GM12874 (cell line): ENCODE results near the gene MATN3.

Experiments
- TF ChIP-seq, protein P1 (sequence below): IDR thresholded peaks from 2 replicates; pipeline ENCODE4 v1.5.1; 2011; ENCODE audit warnings: low read depth, mild to moderate bottlenecking, control low read depth, low read length, moderate library complexity; ENCODE audit not compliant: insufficient read depth

The MATN3 gene

DNA sequence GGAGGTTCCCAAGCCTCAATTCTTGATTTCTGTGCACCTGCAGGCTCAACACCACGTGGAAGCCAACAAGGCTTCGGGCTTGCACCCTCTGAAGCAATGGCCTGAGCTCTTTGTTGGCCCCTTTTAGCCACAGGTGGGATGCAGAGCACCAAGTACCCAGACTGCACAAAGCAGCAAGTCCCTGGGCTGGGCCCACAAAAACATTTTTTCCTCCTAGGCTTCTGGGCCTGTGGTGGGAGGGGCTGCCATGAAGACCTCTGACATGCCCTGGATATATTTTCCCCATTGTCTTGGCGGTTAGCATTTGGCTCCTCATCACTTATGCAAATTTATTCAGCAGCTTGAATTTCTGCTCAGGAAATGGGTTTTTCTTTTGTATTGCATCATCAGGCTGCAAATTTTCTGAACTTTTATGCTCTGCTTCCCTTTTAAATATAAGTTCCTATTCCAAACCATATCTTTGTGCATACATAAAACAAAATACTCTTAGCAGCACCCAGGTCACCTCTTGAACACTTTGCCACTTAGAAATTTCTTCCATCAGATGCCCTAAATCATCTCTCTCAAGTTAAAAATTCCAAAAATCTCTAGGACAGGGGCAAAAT, 9.0 kb upstream of the MATN3 start:
- TF ChIP-seq, protein P1, sequence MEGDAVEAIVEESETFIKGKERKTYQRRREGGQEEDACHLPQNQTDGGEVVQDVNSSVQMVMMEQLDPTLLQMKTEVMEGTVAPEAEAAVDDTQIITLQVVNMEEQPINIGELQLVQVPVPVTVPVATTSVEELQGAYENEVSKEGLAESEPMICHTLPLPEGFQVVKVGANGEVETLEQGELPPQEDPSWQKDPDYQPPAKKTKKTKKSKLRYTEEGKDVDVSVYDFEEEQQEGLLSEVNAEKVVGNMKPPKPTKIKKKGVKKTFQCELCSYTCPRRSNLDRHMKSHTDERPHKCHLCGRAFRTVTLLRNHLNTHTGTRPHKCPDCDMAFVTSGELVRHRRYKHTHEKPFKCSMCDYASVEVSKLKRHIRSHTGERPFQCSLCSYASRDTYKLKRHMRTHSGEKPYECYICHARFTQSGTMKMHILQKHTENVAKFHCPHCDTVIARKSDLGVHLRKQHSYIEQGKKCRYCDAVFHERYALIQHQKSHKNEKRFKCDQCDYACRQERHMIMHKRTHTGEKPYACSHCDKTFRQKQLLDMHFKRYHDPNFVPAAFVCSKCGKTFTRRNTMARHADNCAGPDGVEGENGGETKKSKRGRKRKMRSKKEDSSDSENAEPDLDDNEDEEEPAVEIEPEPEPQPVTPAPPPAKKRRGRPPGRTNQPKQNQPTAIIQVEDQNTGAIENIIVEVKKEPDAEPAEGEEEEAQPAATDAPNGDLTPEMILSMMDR, result no peak

DNA sequence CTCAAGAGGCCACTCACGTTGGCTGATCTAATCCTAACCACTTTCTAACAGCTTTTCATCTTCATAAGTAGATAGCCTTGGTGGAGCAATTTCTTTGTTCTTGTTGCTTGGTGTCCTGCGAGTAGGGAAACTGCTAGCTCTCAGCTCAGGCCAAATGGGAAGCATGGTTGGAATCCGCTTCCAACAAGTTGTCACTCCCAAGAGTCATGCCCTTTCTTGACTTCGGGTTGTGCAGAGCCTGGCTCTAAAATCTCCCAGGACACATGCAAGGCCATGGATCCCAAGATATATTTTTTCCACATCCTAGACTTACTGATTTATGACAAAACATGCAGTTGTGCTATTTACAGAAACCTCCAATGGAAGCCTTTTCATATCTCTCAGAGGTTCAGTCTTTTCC, 7.3 kb upstream of the MATN3 start:
- TF ChIP-seq, protein P1, result no peak

DNA sequence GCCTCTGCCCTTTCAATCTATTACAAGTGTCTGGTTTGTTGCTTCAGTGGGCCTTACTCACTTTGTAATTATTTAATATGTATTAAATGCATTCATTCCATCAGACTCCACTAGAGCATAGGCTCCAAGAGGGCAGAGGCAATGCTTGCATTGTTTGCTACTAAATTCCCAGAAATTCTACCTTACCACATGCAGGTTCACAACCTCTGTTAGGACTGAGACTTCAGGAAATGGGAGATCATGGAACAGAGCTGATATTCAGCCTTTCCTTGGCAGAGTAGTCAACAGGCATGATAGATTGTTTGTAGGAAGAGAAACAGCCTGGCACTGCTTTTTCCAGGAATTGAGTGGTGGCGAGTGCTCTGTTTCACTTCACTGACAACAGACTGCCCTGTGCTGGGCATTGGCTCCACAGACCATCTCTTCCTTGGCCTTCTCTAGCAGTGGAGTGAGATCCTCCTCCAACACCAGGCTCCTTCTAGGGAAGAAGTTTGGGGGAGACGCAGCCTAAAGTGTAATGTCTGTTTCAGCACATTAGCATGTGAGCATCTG, 6.2 kb upstream of the MATN3 start:
- TF ChIP-seq, protein P1, result no peak

DNA sequence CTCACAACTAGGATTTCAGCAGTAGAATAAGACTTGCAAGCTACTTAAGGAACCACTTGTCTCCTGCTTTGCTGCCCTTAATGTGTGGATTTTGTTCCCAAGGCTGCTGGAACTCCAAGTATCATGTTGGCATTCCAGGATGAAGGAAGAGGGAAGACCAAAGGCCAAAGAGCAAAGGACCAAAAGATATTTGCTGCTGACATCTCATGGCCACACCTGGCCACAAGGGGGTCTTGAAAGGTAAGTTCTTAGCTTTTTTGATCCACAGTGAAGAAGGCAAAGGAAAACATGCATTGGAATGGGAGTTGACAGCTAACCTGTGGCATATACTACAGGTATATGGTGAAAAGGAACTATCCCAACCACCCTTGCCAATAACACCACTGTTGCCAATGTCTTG, 3.9 kb upstream of the MATN3 start:
- TF ChIP-seq, protein P1, result no peak

DNA sequence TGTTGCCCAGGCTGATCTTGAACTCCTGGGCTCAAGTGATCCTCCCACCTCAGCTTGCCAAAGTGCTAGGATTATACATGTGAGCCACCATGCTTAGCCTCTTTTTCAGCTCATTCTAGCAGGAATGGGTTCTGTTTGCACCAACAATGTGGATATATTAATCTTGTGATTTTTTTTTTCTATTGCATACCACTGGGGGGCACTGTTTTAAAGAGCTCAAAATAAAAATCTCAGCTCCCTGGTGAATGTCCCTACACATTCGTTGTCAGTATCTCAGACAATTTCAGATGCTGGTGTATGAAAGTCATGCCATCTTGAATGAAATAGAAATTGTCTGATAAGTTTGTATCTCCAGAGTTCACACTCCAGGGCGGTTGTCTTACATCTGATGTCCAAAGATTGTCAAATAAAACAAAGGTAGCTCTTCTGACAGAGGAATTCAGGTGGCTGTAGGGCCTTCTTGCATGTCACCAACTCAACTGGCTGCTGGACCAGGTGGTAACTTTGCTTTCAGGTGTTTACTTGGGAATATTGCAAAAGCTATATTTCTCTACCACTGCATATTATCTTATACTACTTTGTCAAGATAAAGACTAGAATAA, 3.1 kb upstream of the MATN3 start:
- TF ChIP-seq, protein P1, result peak; percentile 32; the same call in 1 of the 2 replicates

DNA sequence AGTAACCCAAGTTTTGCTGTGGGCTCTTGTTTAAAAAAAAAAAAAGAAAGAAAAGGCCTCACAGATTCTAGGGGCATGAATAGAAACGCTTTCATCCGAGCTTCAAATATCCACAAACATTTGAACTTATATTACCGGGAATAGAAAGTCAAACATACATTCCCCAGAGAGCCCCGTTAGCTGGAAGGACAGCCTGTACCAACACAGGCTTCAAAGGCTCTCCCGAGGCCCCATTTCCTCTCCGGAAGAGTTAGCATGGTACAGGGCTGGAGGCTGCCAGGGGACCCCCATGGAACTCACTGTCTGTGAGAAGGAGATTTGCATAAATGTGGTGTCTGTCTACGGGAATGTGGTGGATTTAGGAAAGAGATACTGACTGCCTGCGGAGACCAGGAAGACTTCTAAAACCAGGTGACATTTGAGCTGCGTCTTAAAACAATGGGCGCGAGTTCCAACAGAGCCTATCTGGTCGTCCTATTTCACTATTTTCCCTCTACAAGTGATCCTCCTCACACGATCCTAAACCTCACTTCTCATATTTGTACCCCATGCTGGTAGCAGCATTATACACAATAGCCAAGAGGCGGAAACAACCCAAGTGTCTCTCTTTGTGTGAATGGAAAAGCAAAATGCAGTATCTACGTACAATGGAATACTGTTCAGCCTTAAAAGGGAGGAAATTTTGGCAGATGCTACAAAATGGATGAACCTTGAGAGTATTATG, 820 bp upstream of the MATN3 start:
- TF ChIP-seq, protein P1, result no peak

DNA sequence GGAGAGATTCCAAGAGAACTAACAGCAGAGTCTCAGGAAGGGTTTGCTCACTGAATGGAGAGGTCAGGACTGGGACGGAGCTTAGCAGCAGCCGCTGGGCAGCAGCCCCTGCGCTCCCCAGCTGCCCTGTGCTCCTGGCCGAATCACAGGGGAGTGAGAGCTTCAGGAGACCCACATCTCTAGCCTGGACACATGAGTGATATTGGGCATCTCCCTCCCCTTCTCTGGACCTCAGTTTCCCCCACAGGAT, 511 bp downstream of the MATN3 start:
- TF ChIP-seq, protein P1, result no peak
